HG02623 (cell line): ENCODE results near the gene MUC22.
"Not testable (repeated sequence)": the region's sequence is repeated elsewhere in the genome, so short reads cannot be mapped to it uniquely, and the experiment has no call there.

Experiments used
- ATAC-seq: cut with Tn5 transposase; IDR thresholded peaks from one replicate; pipeline ENCODE4 v1.9.1; 2021; ENCODE audit warnings: moderate library complexity; ENCODE audit not compliant: unreplicated experiment

The MUC22 gene

GRCh38 chr6:30997301-30997700, 13.0 kb upstream of the MUC22 start:
- ATAC-seq: no peak

GRCh38 chr6:30998785-30999184, 11.5 kb upstream of the MUC22 start:
- ATAC-seq: no peak

- ATAC-seq: not testable (repeated sequence)
Measured at GRCh38 chr6:31000067-31000860, 10.0 kb upstream of the MUC22 start.

GRCh38 chr6:31001281-31001888, 8.9 kb upstream of the MUC22 start:
- no peak for ATAC-seq

- ATAC-seq: no peak
Measured at GRCh38 chr6:31002471-31002870, 7.8 kb upstream of the MUC22 start.

- ATAC-seq: no peak
Measured at GRCh38 chr6:31004794-31005193, 5.5 kb upstream of the MUC22 start.

- ATAC-seq: no peak
Measured at GRCh38 chr6:31005249-31006020, 4.8 kb upstream of the MUC22 start.

- ATAC-seq: no peak
Measured at GRCh38 chr6:31007694-31008093, 2.6 kb upstream of the MUC22 start.

GRCh38 chr6:31008165-31008564, 2.1 kb upstream of the MUC22 start:
- ATAC-seq: no peak

- ATAC-seq: no peak
Measured at GRCh38 chr6:31009731-31010130, 543 bp upstream of the MUC22 start.

GRCh38 chr6:31011153-31011552, 879 bp downstream of the MUC22 start:
- ATAC-seq: no peak

GRCh38 chr6:31016659-31017299, 6.5 kb downstream of the MUC22 start:
- no peak for ATAC-seq

GRCh38 chr6:31017436-31017835, 7.2 kb downstream of the MUC22 start:
- ATAC-seq: not testable (repeated sequence)

- no peak for ATAC-seq
Measured at GRCh38 chr6:31020057-31020456, 9.8 kb downstream of the MUC22 start.

GRCh38 chr6:31020631-31021255, 10.5 kb downstream of the MUC22 start:
- not testable (repeated sequence) for ATAC-seq

- not testable (repeated sequence) for ATAC-seq
Measured at GRCh38 chr6:31021705-31022531, 11.6 kb downstream of the MUC22 start.

GRCh38 chr6:31025595-31025994, 15.3 kb downstream of the MUC22 start:
- no peak for ATAC-seq

- ATAC-seq: no peak
Measured at GRCh38 chr6:31031095-31031494, 20.8 kb downstream of the MUC22 start.

- no peak for ATAC-seq
Measured at GRCh38 chr6:31033075-31033474, 22.8 kb downstream of the MUC22 start.
